ENCODE results near the gene ADGRL3. TPM values are rescaled to one million over a fixed set of nuclear protein-coding genes. Genes with fewer than 3 reads are reported as not detected.
"Not testable (repeated sequence)": the region's sequence is repeated elsewhere in the genome, so short reads cannot be mapped to it uniquely, and the experiment has no call there.

ADGRL3 gene
- total and polyA plus RNA-seq, 5 donors from 2014 or later, result not detected

- Histone ChIP-seq H3K4me3 (ENCODE audit: low read depth, low read length) (no peak overlapping the region), H3K36me3 (ENCODE audit: control insufficient read depth, insufficient read depth, low read length) (no peaks in the 10 kb centered on the region), H3K27me3 (ENCODE audit: control insufficient read depth, insufficient read depth, low read length) (no peaks in the 10 kb centered on the region), H3K27ac (ENCODE audit: insufficient read depth, low read length, poor library complexity, severe bottlenecking) (no peak overlapping the region), H3K9me3 (ENCODE audit: control insufficient read depth in 2 of 2, low read length in 2 of 2) (no peaks in the 10 kb centered on the region), H3K4me1 (ENCODE audit: control insufficient read depth, insufficient read depth, low read length, poor library complexity, severe bottlenecking) (no peaks in the 10 kb centered on the region)
- Mint-ChIP-seq H3K27me3 (no peaks in the 10 kb centered on the region), H3K27ac (no peak overlapping the region), H3K36me3 (no peaks in the 10 kb centered on the region), H3K9me3 (peaks cover 0 to 28% (median 9%) of the 10 kb centered on the region in 7 donors), H3K4me3 (no peak overlapping the region), H3K4me1 (peaks cover 0 to 3% (median 0%) of the 10 kb centered on the region in 4 donors)
- no peak for DNase-seq
- no peak for ATAC-seq (ENCODE audit: low read depth in 2 of 2)
Observed at GRCh38 chr4:61763682-61764081, 563.6 kb downstream of the ADGRL3 start.

- H3K4me3 Mint-ChIP-seq; H3K4me1 Mint-ChIP-seq; H3K36me3 Mint-ChIP-seq; ATAC-seq (ENCODE audit: low read depth in 2 of 2); DNase-seq; H3K4me1 ChIP-seq (ENCODE audit: control insufficient read depth, insufficient read depth, low read length, poor library complexity, severe bottlenecking); H3K9me3 ChIP-seq (ENCODE audit: control insufficient read depth in 2 of 2, low read length in 2 of 2); H3K27me3 Mint-ChIP-seq; H3K27ac Mint-ChIP-seq; H3K36me3 ChIP-seq (ENCODE audit: control insufficient read depth, insufficient read depth, low read length); H3K27ac ChIP-seq (ENCODE audit: insufficient read depth, low read length, poor library complexity, severe bottlenecking); H3K4me3 ChIP-seq (ENCODE audit: low read depth, low read length); H3K27me3 ChIP-seq (ENCODE audit: control insufficient read depth, insufficient read depth, low read length): not testable (repeated sequence)
- H3K9me3 Mint-ChIP-seq, result peaks cover 0 to 27% (median 9%) of the 10 kb centered on the region in 7 donors
Observed at GRCh38 chr4:61764090-61764489, 564.0 kb downstream of the ADGRL3 start.

GRCh38 chr4:61769444-61770167, 569.5 kb downstream of the ADGRL3 start:
- not testable (repeated sequence) for H3K4me1 Mint-ChIP-seq; H3K4me3 ChIP-seq (ENCODE audit: low read depth, low read length); H3K36me3 ChIP-seq (ENCODE audit: control insufficient read depth, insufficient read depth, low read length); ATAC-seq (ENCODE audit: low read depth in 2 of 2); H3K27me3 ChIP-seq (ENCODE audit: control insufficient read depth, insufficient read depth, low read length); H3K4me3 Mint-ChIP-seq; H3K4me1 ChIP-seq (ENCODE audit: control insufficient read depth, insufficient read depth, low read length, poor library complexity, severe bottlenecking); DNase-seq; H3K27ac ChIP-seq (ENCODE audit: insufficient read depth, low read length, poor library complexity, severe bottlenecking); H3K27ac Mint-ChIP-seq; H3K27me3 Mint-ChIP-seq; H3K36me3 Mint-ChIP-seq; H3K9me3 ChIP-seq (ENCODE audit: control insufficient read depth in 2 of 2, low read length in 2 of 2)
- H3K9me3 Mint-ChIP-seq, result peaks cover 0 to 38% (median 5%) of the 10 kb centered on the region in 7 donors

GRCh38 chr4:61770456-61770855, 570.3 kb downstream of the ADGRL3 start:
- H3K36me3 ChIP-seq (ENCODE audit: control insufficient read depth, insufficient read depth, low read length), result no peaks in the 10 kb centered on the region
- H3K4me3 ChIP-seq (ENCODE audit: low read depth, low read length), result no peak overlapping the region
- H3K4me3 Mint-ChIP-seq, result no peak overlapping the region
- H3K27ac Mint-ChIP-seq, result no peak overlapping the region
- peaks cover 0 to 40% (median 6%) of the 10 kb centered on the region in 7 donors for H3K9me3 Mint-ChIP-seq
- H3K27ac ChIP-seq (ENCODE audit: insufficient read depth, low read length, poor library complexity, severe bottlenecking), result no peak overlapping the region
- H3K36me3 Mint-ChIP-seq, result no peaks in the 10 kb centered on the region
- H3K27me3 ChIP-seq (ENCODE audit: control insufficient read depth, insufficient read depth, low read length), result no peaks in the 10 kb centered on the region
- H3K4me1 Mint-ChIP-seq, result peaks cover 0 to 3% (median 0%) of the 10 kb centered on the region in 4 donors
- DNase-seq (no peak), ATAC-seq (ENCODE audit: low read depth in 2 of 2) (no peak)
- H3K9me3 ChIP-seq (ENCODE audit: control insufficient read depth in 2 of 2, low read length in 2 of 2), result no peaks in the 10 kb centered on the region
- no peaks in the 10 kb centered on the region for H3K4me1 ChIP-seq (ENCODE audit: control insufficient read depth, insufficient read depth, low read length, poor library complexity, severe bottlenecking)
- H3K27me3 Mint-ChIP-seq, result no peaks in the 10 kb centered on the region

GRCh38 chr4:61771056-61771455, 570.9 kb downstream of the ADGRL3 start:
- no peaks in the 10 kb centered on the region for H3K27me3 Mint-ChIP-seq
- H3K27ac Mint-ChIP-seq, result no peak overlapping the region
- no peak overlapping the region for H3K4me3 ChIP-seq (ENCODE audit: low read depth, low read length)
- no peaks in the 10 kb centered on the region for H3K36me3 Mint-ChIP-seq
- no peak overlapping the region for H3K4me3 Mint-ChIP-seq
- no peak overlapping the region for H3K27ac ChIP-seq (ENCODE audit: insufficient read depth, low read length, poor library complexity, severe bottlenecking)
- no peak for ATAC-seq (ENCODE audit: low read depth in 2 of 2)
- peaks cover 0 to 37% (median 5%) of the 10 kb centered on the region in 7 donors for H3K9me3 Mint-ChIP-seq
- no peaks in the 10 kb centered on the region for H3K27me3 ChIP-seq (ENCODE audit: control insufficient read depth, insufficient read depth, low read length)
- no peaks in the 10 kb centered on the region for H3K36me3 ChIP-seq (ENCODE audit: control insufficient read depth, insufficient read depth, low read length)
- no peak for DNase-seq
- H3K4me1 Mint-ChIP-seq, result peaks cover 0 to under 1% (median 0%) of the 10 kb centered on the region in 4 donors
- H3K4me1 ChIP-seq (ENCODE audit: control insufficient read depth, insufficient read depth, low read length, poor library complexity, severe bottlenecking), result no peaks in the 10 kb centered on the region
- H3K9me3 ChIP-seq (ENCODE audit: control insufficient read depth in 2 of 2, low read length in 2 of 2), result no peaks in the 10 kb centered on the region

DNA sequence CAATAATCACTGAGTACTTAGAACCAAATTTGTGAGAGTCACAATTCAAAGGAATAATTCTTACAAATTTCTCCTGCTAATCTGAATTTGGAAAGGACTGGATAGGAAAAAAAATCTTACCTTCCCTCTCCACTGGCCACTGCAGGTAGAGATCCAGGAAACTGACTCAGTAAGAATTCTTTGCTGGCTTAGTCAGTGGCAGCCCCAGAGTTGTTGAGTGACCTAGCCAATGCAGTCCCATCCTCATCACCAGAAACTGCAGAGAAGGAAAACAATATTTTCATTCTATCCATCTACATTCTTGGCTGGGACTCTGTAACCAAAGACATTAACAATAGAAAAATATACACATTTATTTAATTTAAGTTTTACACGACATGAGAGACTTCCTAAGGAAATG, 572.0 kb downstream of the ADGRL3 start:
- Mint-ChIP-seq H3K4me1 (no peaks in the 10 kb centered on the region), H3K27ac (no peak overlapping the region), H3K4me3 (no peak overlapping the region), H3K36me3 (no peaks in the 10 kb centered on the region), H3K9me3 (peaks cover 0 to 28% (median 3%) of the 10 kb centered on the region in 7 donors), H3K27me3 (no peaks in the 10 kb centered on the region)
- Histone ChIP-seq H3K27ac (ENCODE audit: insufficient read depth, low read length, poor library complexity, severe bottlenecking) (no peak overlapping the region), H3K9me3 (ENCODE audit: control insufficient read depth in 2 of 2, low read length in 2 of 2) (no peaks in the 10 kb centered on the region), H3K27me3 (ENCODE audit: control insufficient read depth, insufficient read depth, low read length) (no peaks in the 10 kb centered on the region), H3K4me1 (ENCODE audit: control insufficient read depth, insufficient read depth, low read length, poor library complexity, severe bottlenecking) (no peaks in the 10 kb centered on the region), H3K4me3 (ENCODE audit: low read depth, low read length) (no peak overlapping the region), H3K36me3 (ENCODE audit: control insufficient read depth, insufficient read depth, low read length) (no peaks in the 10 kb centered on the region)
- DNase-seq (no peak), ATAC-seq (ENCODE audit: low read depth in 2 of 2) (no peak)

- Histone ChIP-seq H3K36me3 (ENCODE audit: control insufficient read depth, insufficient read depth, low read length) (no peaks in the 10 kb centered on the region), H3K27ac (ENCODE audit: insufficient read depth, low read length, poor library complexity, severe bottlenecking) (no peak overlapping the region), H3K4me3 (ENCODE audit: low read depth, low read length) (no peak overlapping the region), H3K4me1 (ENCODE audit: control insufficient read depth, insufficient read depth, low read length, poor library complexity, severe bottlenecking) (no peaks in the 10 kb centered on the region), H3K9me3 (ENCODE audit: control insufficient read depth in 2 of 2, low read length in 2 of 2) (peaks cover 0 to 6% of the 10 kb centered on the region in 2 experiments), H3K27me3 (ENCODE audit: control insufficient read depth, insufficient read depth, low read length) (no peaks in the 10 kb centered on the region)
- peaks cover 0 to 19% (median 3%) of the 10 kb centered on the region in 7 donors for H3K9me3 Mint-ChIP-seq
- ATAC-seq (ENCODE audit: low read depth in 2 of 2) (no peak), DNase-seq (no peak)
- no peaks in the 10 kb centered on the region for H3K4me1 Mint-ChIP-seq
- H3K36me3 Mint-ChIP-seq, result no peaks in the 10 kb centered on the region
- no peak overlapping the region for H3K27ac Mint-ChIP-seq
- no peaks in the 10 kb centered on the region for H3K27me3 Mint-ChIP-seq
- no peak overlapping the region for H3K4me3 Mint-ChIP-seq
Observed at GRCh38 chr4:61773655-61774245, 573.6 kb downstream of the ADGRL3 start.

DNA sequence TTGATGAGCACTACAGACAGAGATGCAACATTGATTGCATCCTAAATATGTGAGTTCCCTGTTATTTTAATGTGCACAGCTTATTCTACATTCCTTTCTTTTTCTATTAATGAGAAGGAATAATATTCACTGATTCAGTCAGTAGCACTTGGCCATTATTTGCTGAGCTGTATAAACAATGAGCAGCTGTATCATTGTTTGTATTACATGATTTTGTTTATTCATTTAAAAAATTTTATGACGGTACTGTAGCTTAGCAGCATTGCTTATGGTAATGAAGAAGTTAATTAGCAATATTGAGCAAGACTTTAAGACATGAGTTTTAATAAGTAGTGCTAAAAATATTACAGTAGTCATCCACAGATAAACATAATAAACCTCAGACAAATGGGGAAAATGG, 582.0 kb downstream of the ADGRL3 start:
- Histone ChIP-seq H3K36me3 (ENCODE audit: control insufficient read depth, insufficient read depth, low read length) (no peaks in the 10 kb centered on the region), H3K27ac (ENCODE audit: insufficient read depth, low read length, poor library complexity, severe bottlenecking) (no peak overlapping the region), H3K4me3 (ENCODE audit: low read depth, low read length) (no peak overlapping the region), H3K9me3 (ENCODE audit: control insufficient read depth in 2 of 2, low read length in 2 of 2) (peaks cover 0 to 6% of the 10 kb centered on the region in 2 experiments), H3K4me1 (ENCODE audit: control insufficient read depth, insufficient read depth, low read length, poor library complexity, severe bottlenecking) (no peaks in the 10 kb centered on the region), H3K27me3 (ENCODE audit: control insufficient read depth, insufficient read depth, low read length) (no peaks in the 10 kb centered on the region)
- H3K27ac Mint-ChIP-seq, result no peak overlapping the region
- H3K36me3 Mint-ChIP-seq, result no peaks in the 10 kb centered on the region
- H3K4me1 Mint-ChIP-seq, result no peaks in the 10 kb centered on the region
- no peak overlapping the region for H3K4me3 Mint-ChIP-seq
- H3K27me3 Mint-ChIP-seq, result no peaks in the 10 kb centered on the region
- H3K9me3 Mint-ChIP-seq, result peaks cover 0 to 22% (median 2%) of the 10 kb centered on the region in 7 donors
- ATAC-seq (ENCODE audit: low read depth in 2 of 2) (no peak), DNase-seq (no peak)
